Esophagus muscularis mucosa (tissue), 4 donors: ENCODE results near the gene HCFC1. TPM values are rescaled to one million over a fixed set of nuclear protein-coding genes. Genes with fewer than 3 reads are reported as not detected.

Experiments used
- DNase-seq: peaks from one replicate; pipeline ENCODE4 v3.0.0-alpha.2; 2017; ENCODE audit errors: extremely low spot score
- H3K27ac ChIP-seq, 4 donors: fragments of 200-600 bp; sonication (generic); replicated peaks in 1 of 4; 1 replicate in 3 of 4; 2 replicates in 1 of 4; pipeline ENCODE4 v1.5.1; 2016 to 2019; ENCODE audit warnings: mild to moderate bottlenecking in 1 of 4
- H3K27me3 ChIP-seq, 4 donors: fragments of 200-600 bp; sonication (generic); one replicate each; pipeline versions ENCODE4 v1.5.1 to v1.6.0; 2016 to 2019
- H3K36me3 ChIP-seq, 4 donors: fragments of 200-600 bp; sonication (generic); one replicate each; pipeline ENCODE4 v1.5.1; 2016 to 2019
- H3K4me1 ChIP-seq, 4 donors: fragments of 200-600 bp; sonication (generic); one replicate each; pipeline ENCODE4 v1.5.1; 2016 to 2019
- H3K4me3 ChIP-seq, 4 donors: fragments of 200-600 bp; sonication (generic); 1 replicate in 2 of 4; 2 replicates in 2 of 4; pipeline ENCODE4 v1.5.1; 2016 to 2019; ENCODE audit warnings: mild to moderate bottlenecking in 4 of 4, moderate library complexity in 1 of 4
- H3K9me3 ChIP-seq, 4 donors: fragments of 200-600 bp; sonication (generic); 1 replicate in 3 of 4; 2 replicates in 1 of 4; pipeline ENCODE4 v1.5.1; 2016 to 2019
- EP300 ChIP-seq: sonication (generic); formaldehyde crosslinking; IDR thresholded peaks from one replicate; pipeline ENCODE4 v1.6.1; 2017; ENCODE audit warnings: antibody characterized with exemption
- POLR2A ChIP-seq: fragments of 450-650 bp; IDR thresholded peaks from one replicate; pipeline ENCODE4 v1.6.1; 2017; ENCODE audit warnings: antibody characterized with exemption, moderate library complexity, mild to moderate bottlenecking, low read depth
- POLR2AphosphoS5 ChIP-seq, 2 donors: sonication (generic); formaldehyde crosslinking; IDR thresholded peaks; one replicate each; pipeline ENCODE4 v1.6.1; 2017; ENCODE audit warnings: antibody characterized with exemption in 2 of 2
- WGBS: methylation state at CpG from one replicate; pipeline ENCODE4 v1.1.5; 2018; 5-methylcytosine and 5-hydroxymethylcytosine counted together
- intact Hi-C: fragments of 100-400 bp; cut with DNase I; formaldehyde crosslinking; loops from one replicate; pipeline ENCODE4 v1.15.1; 2023
- total RNA-seq, 4 donors: library from RNA; depleted of rRNA; stranded (reverse); fragments of >200 nt; gene quantifications; one replicate each; pipeline versions ENCODE4 v1.1.0 to v1.2.1, GENCODE V29; 2016
- TF ChIP-seq, protein P1 (sequence below), 3 experiments: fragments of 200-600 bp in 2 of 3; fragments of 450-650 bp in 1 of 3; sonication (generic) in 2 of 3; IDR thresholded peaks; one replicate each; pipeline ENCODE4 v1.5.1; 2017 to 2019; ENCODE audit warnings: antibody characterized with exemption in 3 of 3, mild to moderate bottlenecking in 2 of 3, moderate library complexity in 1 of 3

Gene HCFC1
- total RNA-seq, 4 donors from 2014 or later, result 50.7 to 102 (median 60.8) TPM

DNA sequence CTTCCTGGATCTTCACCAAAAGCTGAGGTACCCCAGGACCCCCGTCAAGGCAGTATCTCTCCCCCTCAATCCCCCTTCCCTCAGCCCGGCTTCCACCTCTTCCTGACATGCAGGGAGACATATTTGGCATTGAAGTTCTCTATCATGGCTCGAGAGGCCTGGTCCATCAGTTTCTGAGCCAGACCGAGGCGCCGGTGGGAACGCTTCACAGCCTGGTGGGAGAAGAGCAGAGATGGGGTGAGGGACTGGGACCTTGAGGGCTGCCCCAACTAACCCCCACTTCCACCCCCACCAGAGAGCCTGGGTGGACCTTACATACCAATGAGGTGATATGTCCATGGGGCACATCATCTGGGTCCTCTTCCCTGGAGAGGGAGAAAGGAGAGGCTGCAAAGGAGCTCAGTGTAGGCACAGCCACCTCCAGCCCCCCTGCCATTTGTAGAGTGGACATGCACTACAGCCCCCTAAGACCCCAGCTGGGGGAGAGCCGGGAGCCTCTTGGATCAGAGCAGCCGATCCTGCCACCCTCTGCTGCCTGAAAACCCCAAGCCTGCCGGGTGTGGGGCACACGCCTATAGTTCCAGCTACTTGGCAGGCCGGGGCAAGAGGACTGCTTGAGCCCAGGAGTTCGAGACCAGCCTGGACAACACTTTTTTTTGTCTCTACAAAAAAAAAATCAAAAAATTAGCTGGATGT is 39.2 kb downstream of the HCFC1 start:
- peaks cover 0 to 45% (median 33%) of the 10 kb centered on the region in 4 donors for H3K36me3 ChIP-seq
- TF ChIP-seq POLR2A, result no peak
- TF ChIP-seq EP300, result no peak
- no peak for TF ChIP-seq POLR2AphosphoS5 (IDR thresholded peaks at IDR 0.05)
- TF ChIP-seq, protein P1, sequence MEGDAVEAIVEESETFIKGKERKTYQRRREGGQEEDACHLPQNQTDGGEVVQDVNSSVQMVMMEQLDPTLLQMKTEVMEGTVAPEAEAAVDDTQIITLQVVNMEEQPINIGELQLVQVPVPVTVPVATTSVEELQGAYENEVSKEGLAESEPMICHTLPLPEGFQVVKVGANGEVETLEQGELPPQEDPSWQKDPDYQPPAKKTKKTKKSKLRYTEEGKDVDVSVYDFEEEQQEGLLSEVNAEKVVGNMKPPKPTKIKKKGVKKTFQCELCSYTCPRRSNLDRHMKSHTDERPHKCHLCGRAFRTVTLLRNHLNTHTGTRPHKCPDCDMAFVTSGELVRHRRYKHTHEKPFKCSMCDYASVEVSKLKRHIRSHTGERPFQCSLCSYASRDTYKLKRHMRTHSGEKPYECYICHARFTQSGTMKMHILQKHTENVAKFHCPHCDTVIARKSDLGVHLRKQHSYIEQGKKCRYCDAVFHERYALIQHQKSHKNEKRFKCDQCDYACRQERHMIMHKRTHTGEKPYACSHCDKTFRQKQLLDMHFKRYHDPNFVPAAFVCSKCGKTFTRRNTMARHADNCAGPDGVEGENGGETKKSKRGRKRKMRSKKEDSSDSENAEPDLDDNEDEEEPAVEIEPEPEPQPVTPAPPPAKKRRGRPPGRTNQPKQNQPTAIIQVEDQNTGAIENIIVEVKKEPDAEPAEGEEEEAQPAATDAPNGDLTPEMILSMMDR (IDR thresholded peaks at IDR 0.05), result no peak
- 86% methylated on average over 13 of the region's 13 CpGs for WGBS
- intact Hi-C loops, result no loop called here
- H3K27me3 ChIP-seq, result no peaks in the 10 kb centered on the region
- no peak overlapping the region for H3K4me3 ChIP-seq
- no peak overlapping the region for H3K27ac ChIP-seq
- H3K4me1 ChIP-seq, result peaks cover 29 to 49% (median 33%) of the 10 kb centered on the region in 4 donors
- H3K9me3 ChIP-seq, result no peaks in the 10 kb centered on the region
- DNase-seq, result no peak

DNA sequence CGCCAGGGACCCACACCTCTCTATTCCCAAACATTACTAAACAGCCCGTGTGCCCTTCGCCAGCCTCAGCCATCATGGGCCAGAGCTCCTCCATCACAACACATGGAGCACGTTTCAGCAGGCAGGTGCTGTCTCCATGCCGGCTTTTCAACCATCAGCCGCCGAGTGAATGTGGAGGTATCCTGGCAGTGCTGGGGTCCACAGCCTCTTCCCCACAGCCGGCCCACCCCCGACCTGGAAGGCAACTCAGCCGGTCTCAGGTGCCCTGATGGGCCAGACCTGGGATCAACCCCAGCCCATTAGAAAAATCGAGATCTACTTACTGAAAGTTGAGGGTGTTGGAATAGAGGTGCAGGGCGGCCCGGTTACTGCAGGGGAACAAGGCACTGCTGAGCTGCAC is 39.9 kb downstream of the HCFC1 start:
- Histone ChIP-seq H3K9me3 (no peaks in the 10 kb centered on the region), H3K36me3 (peaks cover 0 to 45% (median 33%) of the 10 kb centered on the region in 4 donors), H3K27ac (no peak overlapping the region), H3K27me3 (no peaks in the 10 kb centered on the region), H3K4me3 (no peak overlapping the region), H3K4me1 (peaks cover 35 to 55% (median 39%) of the 10 kb centered on the region in 4 donors)
- intact Hi-C loops, result no loop called here
- DNase-seq, result no peak
- 87% methylated on average over 11 of the region's 13 CpGs for WGBS
- TF ChIP-seq, protein P1 (IDR thresholded peaks at IDR 0.05), result no peak
- no peak for TF ChIP-seq EP300
- no peak for TF ChIP-seq POLR2A
- no peak for TF ChIP-seq POLR2AphosphoS5 (IDR thresholded peaks at IDR 0.05)

DNA sequence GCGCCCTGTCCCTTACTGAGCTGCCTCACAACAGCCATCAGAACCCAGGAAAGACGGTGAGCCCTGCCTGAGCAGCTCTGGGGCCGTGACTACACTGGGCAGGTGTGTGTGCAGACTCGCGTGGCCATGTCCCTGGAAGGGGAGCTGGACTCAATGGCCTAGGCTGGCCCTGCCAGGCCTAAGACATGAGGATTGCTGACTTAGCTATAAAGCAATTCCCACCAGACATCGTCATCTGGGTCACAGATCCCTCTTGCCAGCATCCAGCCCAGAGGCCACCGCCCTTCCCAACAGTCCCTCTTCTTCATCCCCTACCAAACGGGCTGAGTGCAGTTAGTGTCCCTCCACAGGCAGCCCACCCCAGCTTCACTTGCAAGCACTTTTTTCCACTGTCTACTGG is 40.5 kb downstream of the HCFC1 start:
- WGBS, result 90% methylated on average over 7 of the region's 8 CpGs
- intact Hi-C loops, result no loop called here

DNA sequence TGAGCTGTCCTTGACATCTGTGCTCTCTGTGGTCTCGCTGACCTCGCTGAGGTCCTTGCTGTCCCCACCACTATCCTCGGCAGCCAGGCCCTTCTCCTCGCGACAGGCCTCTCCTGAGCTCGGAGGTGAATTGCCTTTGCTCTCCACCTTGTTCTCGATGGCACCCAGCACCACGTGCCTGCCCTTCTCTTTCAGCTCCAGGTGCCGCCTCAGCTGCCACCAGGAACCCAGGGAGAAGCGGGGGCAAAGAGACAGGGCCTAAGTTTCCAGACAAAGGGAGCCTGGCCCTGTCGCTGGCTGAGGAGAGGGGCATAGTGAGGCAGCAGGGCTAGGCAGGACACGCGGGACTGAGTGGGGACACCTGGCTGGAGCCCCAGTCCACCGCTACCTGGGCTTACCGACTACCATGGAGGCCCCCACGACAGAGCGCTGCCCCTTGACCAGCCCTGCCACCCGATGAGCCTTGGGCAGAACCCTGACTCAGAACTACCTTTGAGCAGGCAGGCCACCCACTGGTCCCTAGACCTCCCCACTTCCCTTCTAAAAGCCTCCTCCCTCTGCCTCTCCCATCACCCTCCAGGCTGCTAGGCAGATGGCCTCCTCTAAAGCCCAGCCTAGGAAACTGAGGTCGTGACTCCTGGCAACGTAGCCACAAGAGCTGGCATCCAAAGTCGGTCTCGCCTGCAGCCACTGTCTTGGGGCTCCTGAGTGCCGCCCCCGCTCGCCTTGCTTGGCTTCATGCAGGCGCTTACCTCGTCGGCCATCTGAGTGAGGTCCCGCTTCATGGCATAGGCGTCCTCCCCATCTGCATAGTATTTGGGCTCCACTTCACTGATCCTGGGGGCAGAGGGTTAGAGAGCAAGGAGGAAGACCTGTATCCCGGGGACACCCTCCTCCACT is 41.4 kb downstream of the HCFC1 start:
- no peak overlapping the region for H3K4me3 ChIP-seq
- TF ChIP-seq POLR2AphosphoS5 (IDR thresholded peaks at IDR 0.05) (no peak), POLR2A (no peak), EP300 (no peak)
- TF ChIP-seq, protein P1 (IDR thresholded peaks at IDR 0.05), result no peak
- peaks cover 37 to 64% (median 44%) of the 10 kb centered on the region in 4 donors for H3K4me1 ChIP-seq
- WGBS, result 86% methylated on average over 19 of the region's 31 CpGs
- no peak for DNase-seq
- no peaks in the 10 kb centered on the region for H3K27me3 ChIP-seq
- peaks cover 0 to 45% (median 33%) of the 10 kb centered on the region in 4 donors for H3K36me3 ChIP-seq
- intact Hi-C loops, result no loop called here
- H3K27ac ChIP-seq, result peak overlapping the region in 1 of 4 donors; percentile 94
- H3K9me3 ChIP-seq, result no peaks in the 10 kb centered on the region

More for the DNA sequence above, 40.5 kb downstream of the HCFC1 start:
- Histone ChIP-seq H3K27me3 (no peaks in the 10 kb centered on the region), H3K36me3 (peaks cover 0 to 45% (median 33%) of the 10 kb centered on the region in 4 donors), H3K4me3 (no peak overlapping the region), H3K4me1 (peaks cover 40 to 61% (median 45%) of the 10 kb centered on the region in 4 donors), H3K27ac (peak overlapping the region in 1 of 4 donors; percentile 10), H3K9me3 (no peaks in the 10 kb centered on the region)
- TF ChIP-seq POLR2A (no peak), POLR2AphosphoS5 (IDR thresholded peaks at IDR 0.05) (no peak), EP300 (no peak)
- TF ChIP-seq, protein P1 (IDR thresholded peaks at IDR 0.05), result no peak
- no peak for DNase-seq
